ENCODE data around the gene OSBPL6. TPM values are rescaled to one million over a fixed set of nuclear protein-coding genes. Genes with fewer than 3 reads are reported as not detected.
A peak's percentile ranks its signal among the peaks of the same experiment; 100 is the strongest.

OSBPL6 gene
- total RNA-seq, 1 donor from 2014 or later = 6.5 TPM

- no peak for ATAC-seq
Measured at GRCh38 chr2:178199334-178199733, 5.0 kb downstream of the OSBPL6 start.

GRCh38 chr2:178200331-178200730 lies 6.0 kb downstream of the OSBPL6 start:
- ATAC-seq = no peak

- ATAC-seq = no peak
Measured at GRCh38 chr2:178202927-178203326, 8.6 kb downstream of the OSBPL6 start.

GRCh38 chr2:178204977-178205376 lies 10.7 kb downstream of the OSBPL6 start:
- no peak for ATAC-seq

GRCh38 chr2:178205853-178206521 lies 11.7 kb downstream of the OSBPL6 start:
- peak; percentile 43 for ATAC-seq

DNA sequence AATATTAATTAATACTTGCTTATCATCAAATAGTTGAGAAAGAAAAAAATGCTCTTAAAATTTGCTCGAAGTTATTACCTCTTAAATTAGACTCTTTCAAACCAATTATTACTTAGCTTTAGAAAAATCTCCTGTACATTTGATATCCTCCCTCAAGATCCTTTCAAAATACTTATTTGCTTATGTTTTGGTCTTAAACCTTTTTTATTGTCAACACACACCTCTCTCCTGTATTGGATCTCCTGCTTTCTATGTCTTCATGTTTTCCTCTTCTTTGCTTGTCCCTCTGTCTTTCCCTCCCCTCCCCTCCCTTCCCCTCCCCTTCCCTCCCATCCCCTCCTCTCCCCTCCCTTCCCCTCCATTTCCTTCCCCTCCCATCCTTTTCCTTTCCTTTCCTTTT lies 14.0 kb downstream of the OSBPL6 start:
- no peak for ATAC-seq

DNA sequence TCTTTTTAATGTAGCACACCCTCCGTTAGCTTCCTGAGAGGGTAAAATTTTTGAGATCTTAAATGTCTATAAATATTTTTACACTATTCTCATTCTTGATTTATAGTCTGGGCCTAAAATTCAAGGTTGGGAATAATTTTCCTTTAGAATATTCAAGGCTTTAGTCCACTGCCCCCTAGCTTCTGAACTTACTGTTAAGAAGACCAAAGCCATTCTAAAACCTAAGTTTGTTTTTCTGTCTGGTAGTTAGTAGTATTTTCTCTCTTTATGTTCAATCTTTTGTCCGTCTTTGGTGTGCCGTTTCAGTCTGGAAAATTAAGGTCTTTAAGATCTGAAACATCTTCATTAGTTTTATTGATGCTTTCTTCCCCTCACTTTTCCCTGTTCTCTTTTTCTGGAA lies 14.5 kb downstream of the OSBPL6 start:
- no peak for ATAC-seq

DNA sequence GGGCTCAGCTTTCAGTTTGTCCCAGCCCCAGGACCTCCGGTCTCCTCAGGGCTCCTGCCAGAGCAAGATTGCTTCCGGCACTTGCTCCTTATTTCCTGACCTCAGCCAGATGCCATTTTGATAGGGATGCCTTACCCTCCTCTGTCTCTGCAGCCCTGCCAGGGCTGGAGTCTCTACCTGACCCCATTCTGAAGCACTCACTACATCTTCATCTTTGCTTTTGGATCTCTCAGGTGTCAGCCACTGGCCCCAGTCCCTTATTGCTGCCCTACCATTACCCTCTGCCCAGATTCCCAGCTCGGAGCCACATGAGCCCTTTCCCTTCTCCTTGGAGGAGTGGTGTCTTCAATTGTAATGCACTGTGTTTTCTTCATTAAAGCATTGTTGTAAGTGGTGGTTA lies 17.1 kb downstream of the OSBPL6 start:
- no peak for ATAC-seq

DNA sequence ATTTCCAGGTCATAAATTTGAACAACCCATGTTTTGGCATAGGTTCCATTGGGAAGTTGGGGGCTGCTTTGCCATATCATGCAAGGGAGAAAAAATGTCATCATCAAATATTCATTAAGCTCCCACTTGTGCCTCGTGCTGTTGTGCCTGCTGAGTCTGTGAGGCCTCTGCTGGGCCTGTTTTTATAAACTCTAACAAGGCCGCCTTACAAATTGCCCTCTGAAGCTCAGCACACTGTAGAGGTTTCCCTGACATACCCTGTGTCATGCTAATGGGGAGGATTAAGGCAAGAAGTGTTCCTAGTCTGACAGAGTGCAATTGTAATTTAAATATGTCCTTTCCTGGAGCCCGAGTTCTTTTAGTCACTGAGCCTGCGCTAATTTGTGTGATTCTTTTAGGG lies 17.6 kb downstream of the OSBPL6 start:
- no peak for ATAC-seq

DNA sequence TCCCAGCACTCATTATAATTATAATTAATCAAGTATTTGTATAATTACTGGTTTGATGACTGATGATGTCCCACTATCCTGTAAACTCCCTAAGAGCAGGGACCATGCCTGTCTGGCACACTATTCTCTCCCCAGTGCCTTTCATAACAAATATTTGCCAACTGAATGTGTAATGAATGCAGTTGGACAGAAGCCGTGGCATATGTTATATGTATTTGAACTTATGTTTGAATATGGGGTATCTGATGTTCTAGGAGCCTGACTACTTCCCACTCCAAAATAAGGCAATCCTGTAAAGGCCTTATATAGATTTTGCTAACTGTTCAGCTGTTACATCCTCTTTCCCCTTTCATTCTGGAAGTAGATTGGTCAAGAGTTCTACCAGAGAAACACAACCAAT lies 19.7 kb downstream of the OSBPL6 start:
- ATAC-seq = no peak

- no peak for ATAC-seq
Measured at GRCh38 chr2:178219247-178219646, 24.9 kb downstream of the OSBPL6 start.

DNA sequence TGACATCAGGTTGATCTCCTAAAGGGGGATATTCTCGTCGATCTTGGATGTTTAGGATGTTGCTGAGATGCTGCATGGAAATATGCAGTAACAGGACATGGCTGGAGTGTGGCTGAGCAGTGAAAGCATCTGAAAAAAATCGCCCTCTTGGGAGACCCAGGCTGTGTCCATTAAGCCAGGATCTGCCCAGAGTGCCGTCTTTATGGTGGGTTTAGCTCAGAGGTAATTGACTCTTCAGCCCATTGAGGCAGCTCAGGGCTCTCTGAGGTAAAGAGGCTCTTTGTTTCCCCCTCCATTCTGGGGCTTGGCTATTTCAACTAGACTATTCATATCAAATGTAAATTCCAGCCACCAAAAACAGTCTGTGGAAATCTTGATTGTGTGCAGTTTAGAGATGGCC lies 26.5 kb downstream of the OSBPL6 start:
- no peak for ATAC-seq

GRCh38 chr2:178221556-178221955 lies 27.2 kb downstream of the OSBPL6 start:
- no peak for ATAC-seq

GRCh38 chr2:178223806-178224205 lies 29.5 kb downstream of the OSBPL6 start:
- no peak for ATAC-seq

DNA sequence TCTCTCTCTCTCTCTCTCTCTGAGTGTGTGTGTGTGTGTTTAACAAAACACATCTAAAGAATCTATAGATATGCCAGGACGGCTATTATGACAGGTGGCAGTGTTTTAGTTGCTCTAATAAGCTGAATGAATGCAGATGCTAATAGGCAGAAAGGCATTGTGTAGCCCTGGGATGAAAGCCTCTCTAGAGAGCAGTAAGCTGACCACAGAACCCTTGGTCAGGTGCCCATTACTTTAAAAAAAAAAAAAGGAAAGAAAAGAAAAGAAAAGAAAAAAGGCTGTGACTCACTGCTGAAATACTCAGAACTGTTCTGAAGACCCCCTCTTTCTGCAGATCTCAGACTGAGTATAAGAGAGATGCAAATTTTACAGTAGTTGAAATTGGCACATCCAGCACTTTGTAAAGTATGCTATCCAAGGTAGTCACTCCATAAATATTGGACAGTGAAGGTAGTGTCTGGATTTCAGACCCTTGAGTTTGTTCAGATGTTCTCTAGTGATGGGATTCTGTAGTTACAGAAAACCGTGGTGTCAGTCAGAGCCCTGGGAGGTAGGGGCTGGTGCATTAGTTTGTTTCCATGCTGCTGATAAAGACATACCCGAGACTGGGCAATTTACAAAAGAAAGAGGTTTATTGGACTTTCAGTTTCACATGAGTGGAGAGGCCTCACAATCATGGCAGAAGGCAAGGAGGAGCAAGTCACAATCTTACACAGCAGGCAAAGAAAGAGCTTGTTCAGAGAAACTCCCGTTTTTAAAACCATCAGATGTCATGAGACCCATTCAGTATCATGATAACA lies 30.9 kb downstream of the OSBPL6 start:
- ATAC-seq = no peak

DNA sequence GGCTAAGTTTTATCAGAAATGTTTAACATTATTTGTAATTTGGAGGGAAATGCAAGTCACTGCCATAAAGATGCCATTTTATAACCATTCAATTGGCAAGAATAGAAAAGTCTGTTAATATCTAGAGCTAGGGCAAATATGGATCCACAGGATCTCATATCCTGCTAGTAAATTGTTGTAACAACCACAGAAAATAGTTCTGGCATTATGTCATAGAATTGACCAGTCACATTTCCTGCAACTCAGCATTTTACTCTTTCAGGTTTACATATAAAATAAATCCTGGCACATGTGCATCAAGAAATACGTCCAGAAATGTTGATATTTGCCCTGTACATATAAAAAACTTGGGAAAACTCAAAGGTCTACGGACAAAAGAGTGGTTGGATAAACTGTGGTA lies 32.9 kb downstream of the OSBPL6 start:
- no peak for ATAC-seq

- ATAC-seq = no peak
Measured at GRCh38 chr2:178229927-178230326, 35.6 kb downstream of the OSBPL6 start.

GRCh38 chr2:178230396-178230795 lies 36.1 kb downstream of the OSBPL6 start:
- ATAC-seq = peak; percentile 15

GRCh38 chr2:178233428-178233827 lies 39.1 kb downstream of the OSBPL6 start:
- ATAC-seq = no peak

DNA sequence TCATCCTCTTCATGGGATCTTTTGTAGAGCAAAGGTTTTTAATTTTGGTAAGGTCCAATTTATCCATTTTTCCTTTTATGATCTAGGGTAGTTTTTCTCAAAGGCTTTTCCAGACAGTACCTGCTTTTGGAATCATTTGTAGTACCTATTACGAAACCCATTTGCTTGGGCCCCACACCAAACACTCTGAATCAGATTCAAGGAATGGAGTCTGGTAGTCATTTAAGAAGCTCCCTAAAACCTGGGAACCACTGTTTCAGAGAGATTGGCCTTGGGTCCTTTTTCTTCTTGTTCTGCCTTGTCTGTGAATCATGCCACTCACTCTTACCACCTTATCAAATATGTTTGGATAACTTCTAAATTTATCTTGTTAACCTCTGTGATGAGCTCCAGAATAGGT lies 40.3 kb downstream of the OSBPL6 start:
- ATAC-seq = no peak

DNA sequence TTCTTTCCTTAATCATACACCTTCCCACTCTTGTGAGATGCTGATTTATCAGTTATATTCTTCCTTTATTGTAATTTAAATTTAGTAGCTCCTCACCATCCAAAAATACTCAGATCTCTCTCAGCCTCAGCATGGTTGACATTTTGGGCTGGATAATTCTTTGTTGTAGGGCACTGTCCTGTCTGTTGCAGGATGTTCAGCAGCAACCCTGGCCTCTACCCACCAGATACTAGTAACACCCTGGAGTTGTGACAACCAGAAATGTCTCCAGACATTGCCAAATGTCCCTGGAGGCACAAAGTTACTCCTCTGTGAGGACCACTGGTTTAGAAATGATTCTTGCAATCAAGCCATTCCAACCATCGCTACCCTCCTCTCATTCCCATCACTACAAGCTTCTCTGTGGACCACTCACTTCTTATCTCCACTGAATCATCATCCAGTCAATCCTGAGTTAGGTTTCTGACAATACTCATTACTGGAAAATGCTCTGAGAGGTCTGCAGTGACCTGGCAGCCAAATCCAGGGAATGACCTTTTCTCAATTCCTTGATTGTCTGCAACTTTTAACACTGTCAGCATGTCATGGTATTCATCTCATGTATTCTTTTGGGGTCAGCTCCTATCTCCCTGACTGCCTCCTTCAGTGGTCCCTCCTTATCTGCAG lies 43.3 kb downstream of the OSBPL6 start:
- ATAC-seq = no peak

GRCh38 chr2:178238154-178238521 lies 43.8 kb downstream of the OSBPL6 start:
- peak; percentile 52 for ATAC-seq

DNA sequence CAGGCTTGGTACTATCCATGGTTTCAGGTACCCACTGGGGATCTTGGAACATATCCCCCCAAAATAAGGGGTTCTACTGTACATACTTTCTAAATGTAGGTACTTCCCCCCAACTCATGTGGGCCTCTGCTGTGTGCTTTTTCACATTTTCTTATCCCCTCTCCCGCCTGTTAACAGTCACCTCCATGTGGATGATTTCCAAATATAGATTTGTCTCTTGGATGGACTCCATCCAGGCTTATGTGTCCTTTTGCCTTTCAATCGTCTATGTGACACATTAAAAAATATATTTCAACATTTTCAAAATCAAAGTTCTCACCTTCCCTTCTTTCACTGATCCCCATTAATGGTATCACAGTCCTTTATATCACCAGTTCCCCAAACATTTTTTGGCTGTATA lies 44.4 kb downstream of the OSBPL6 start:
- ATAC-seq = no peak
